Measurements from ENCODE around the gene HNRNPCL4. TPM values are rescaled to one million over a fixed set of nuclear protein-coding genes. Genes with fewer than 3 reads are reported as not detected.
"Not testable (repeated sequence)": the region's sequence is repeated elsewhere in the genome, so short reads cannot be mapped to it uniquely, and the experiment has no call there.

Gene HNRNPCL4
- total RNA-seq (not detected), polyA plus RNA-seq (not detected)

DNA sequence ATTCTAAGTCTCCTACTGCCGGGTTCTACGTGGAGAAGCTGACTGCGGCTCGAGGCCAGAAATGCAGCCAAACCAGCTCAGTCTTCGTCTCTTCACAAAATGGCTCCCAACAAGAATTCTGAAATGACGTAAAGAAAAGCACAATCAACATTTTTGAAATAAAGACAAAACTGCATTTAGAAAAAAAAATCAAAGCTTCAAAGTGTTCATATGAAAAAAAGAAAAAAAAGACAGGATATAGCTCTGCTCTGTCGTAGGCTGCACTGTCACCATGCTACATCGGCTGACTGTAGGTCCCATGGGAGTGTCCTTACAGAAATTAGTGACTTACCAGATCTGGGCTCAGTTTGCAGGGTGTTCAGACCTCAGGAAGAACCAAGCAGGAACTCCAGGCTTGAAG is at the start of gene HNRNPCL4:
Gene HNRNPCL4, minus strand, starts transcription at position 101 of the 400 bp plus-strand sequence. CDS start 164 bp downstream, outside the sequence.
- H3K9me3 Mint-ChIP-seq; H3K27ac ChIP-seq (ENCODE audit: insufficient read depth, low read length, poor library complexity, severe bottlenecking); H3K27ac Mint-ChIP-seq; H3K4me3 Mint-ChIP-seq; H3K9me3 ChIP-seq (ENCODE audit: control insufficient read depth in 2 of 2, low read length in 2 of 2); DNase-seq; H3K27me3 Mint-ChIP-seq; H3K27me3 ChIP-seq (ENCODE audit: control insufficient read depth, insufficient read depth, low read length); ATAC-seq (ENCODE audit: low read depth in 2 of 2); H3K4me1 ChIP-seq (ENCODE audit: control insufficient read depth, insufficient read depth, low read length, poor library complexity, severe bottlenecking); H3K4me1 Mint-ChIP-seq; H3K4me3 ChIP-seq (ENCODE audit: low read depth, low read length); H3K36me3 ChIP-seq (ENCODE audit: control insufficient read depth, insufficient read depth, low read length); H3K36me3 Mint-ChIP-seq: not testable (repeated sequence)

GRCh38 chr1:13208712-13209111 is 43.3 kb upstream of the HNRNPCL4 start:
- not testable (repeated sequence) for H3K27me3 Mint-ChIP-seq; H3K9me3 ChIP-seq (ENCODE audit: control insufficient read depth in 2 of 2, low read length in 2 of 2); H3K4me1 ChIP-seq (ENCODE audit: control insufficient read depth, insufficient read depth, low read length, poor library complexity, severe bottlenecking); H3K9me3 Mint-ChIP-seq; H3K36me3 Mint-ChIP-seq; H3K27ac Mint-ChIP-seq; H3K4me3 Mint-ChIP-seq; H3K27me3 ChIP-seq (ENCODE audit: control insufficient read depth, insufficient read depth, low read length); H3K27ac ChIP-seq (ENCODE audit: insufficient read depth, low read length, poor library complexity, severe bottlenecking); H3K4me1 Mint-ChIP-seq; H3K36me3 ChIP-seq (ENCODE audit: control insufficient read depth, insufficient read depth, low read length); ATAC-seq (ENCODE audit: low read depth in 2 of 2); DNase-seq; H3K4me3 ChIP-seq (ENCODE audit: low read depth, low read length)

DNA sequence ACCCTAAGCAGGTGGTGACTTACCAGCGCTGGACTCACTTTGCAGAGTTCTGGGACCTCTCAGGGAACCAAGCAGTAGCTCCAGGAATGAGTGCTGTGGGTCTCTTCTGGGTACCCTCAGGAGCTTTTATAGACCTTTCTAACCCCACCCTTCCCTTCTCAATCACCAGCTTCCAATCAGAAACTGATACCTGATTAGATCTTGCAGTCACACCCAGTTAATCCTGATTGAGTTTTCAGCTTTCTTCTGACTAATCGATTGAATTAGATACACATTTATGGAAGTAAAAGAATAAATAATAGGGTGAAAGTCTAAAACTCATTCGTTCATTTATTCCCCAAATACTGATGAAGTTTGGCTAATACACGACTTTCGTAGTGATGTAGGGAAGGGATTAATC is 35.9 kb upstream of the HNRNPCL4 start, which contains the start of gene PRAMEF13:
Gene PRAMEF13, minus strand, starts transcription at position 101 of the 400 bp plus-strand sequence. CDS start 1,820 bp downstream, outside the sequence.
- not testable (repeated sequence) for H3K4me1 Mint-ChIP-seq

GRCh38 chr1:13171548-13171947 is 6.1 kb upstream of the HNRNPCL4 start, which contains the start of gene PRAMEF9:
Gene PRAMEF9, plus strand, starts transcription at chr1:13171848. Its CDS starts 3,433 bp downstream, at chr1:13175281.
- DNase-seq; H3K27ac Mint-ChIP-seq; H3K4me3 Mint-ChIP-seq; H3K4me1 Mint-ChIP-seq; H3K27ac ChIP-seq (ENCODE audit: insufficient read depth, low read length, poor library complexity, severe bottlenecking); H3K4me3 ChIP-seq (ENCODE audit: low read depth, low read length); H3K36me3 ChIP-seq (ENCODE audit: control insufficient read depth, insufficient read depth, low read length); H3K27me3 Mint-ChIP-seq; H3K4me1 ChIP-seq (ENCODE audit: control insufficient read depth, insufficient read depth, low read length, poor library complexity, severe bottlenecking); H3K36me3 Mint-ChIP-seq; ATAC-seq (ENCODE audit: low read depth in 2 of 2); H3K9me3 Mint-ChIP-seq; H3K9me3 ChIP-seq (ENCODE audit: control insufficient read depth in 2 of 2, low read length in 2 of 2); H3K27me3 ChIP-seq (ENCODE audit: control insufficient read depth, insufficient read depth, low read length): not testable (repeated sequence)

More for the DNA sequence above, 35.9 kb upstream of the HNRNPCL4 start, which contains the start of gene PRAMEF13:
- not testable (repeated sequence) for H3K4me3 Mint-ChIP-seq; H3K4me3 ChIP-seq (ENCODE audit: low read depth, low read length); H3K27me3 Mint-ChIP-seq; H3K9me3 Mint-ChIP-seq; H3K27ac ChIP-seq (ENCODE audit: insufficient read depth, low read length, poor library complexity, severe bottlenecking); H3K27me3 ChIP-seq (ENCODE audit: control insufficient read depth, insufficient read depth, low read length); H3K27ac Mint-ChIP-seq; H3K9me3 ChIP-seq (ENCODE audit: control insufficient read depth in 2 of 2, low read length in 2 of 2); H3K36me3 ChIP-seq (ENCODE audit: control insufficient read depth, insufficient read depth, low read length); H3K36me3 Mint-ChIP-seq; ATAC-seq (ENCODE audit: low read depth in 2 of 2); H3K4me1 ChIP-seq (ENCODE audit: control insufficient read depth, insufficient read depth, low read length, poor library complexity, severe bottlenecking); DNase-seq

- not testable (repeated sequence) for H3K36me3 Mint-ChIP-seq; H3K4me3 Mint-ChIP-seq; H3K27me3 Mint-ChIP-seq; DNase-seq; H3K4me1 ChIP-seq (ENCODE audit: control insufficient read depth, insufficient read depth, low read length, poor library complexity, severe bottlenecking); H3K9me3 ChIP-seq (ENCODE audit: control insufficient read depth in 2 of 2, low read length in 2 of 2); ATAC-seq (ENCODE audit: low read depth in 2 of 2); H3K27me3 ChIP-seq (ENCODE audit: control insufficient read depth, insufficient read depth, low read length); H3K27ac Mint-ChIP-seq; H3K4me1 Mint-ChIP-seq; H3K4me3 ChIP-seq (ENCODE audit: low read depth, low read length); H3K27ac ChIP-seq (ENCODE audit: insufficient read depth, low read length, poor library complexity, severe bottlenecking); H3K36me3 ChIP-seq (ENCODE audit: control insufficient read depth, insufficient read depth, low read length); H3K9me3 Mint-ChIP-seq
These were observed 9.5 kb downstream of the HNRNPCL4 start, which contains the start of gene PRAMEF26 for GRCh38 chr1:13155909-13156308. Gene PRAMEF26, minus strand, starts transcription at chr1:13156009. Its CDS starts 2,914 bp downstream, at chr1:13153095.

GRCh38 chr1:13116754-13117153 is 48.7 kb downstream of the HNRNPCL4 start, which contains the start of gene HNRNPCL2:
Gene HNRNPCL2, minus strand, starts transcription at chr1:13116854. Its CDS starts 454 bp downstream, at chr1:13116400.
- not testable (repeated sequence) for H3K4me1 ChIP-seq (ENCODE audit: control insufficient read depth, insufficient read depth, low read length, poor library complexity, severe bottlenecking); H3K4me1 Mint-ChIP-seq; H3K9me3 Mint-ChIP-seq; H3K36me3 Mint-ChIP-seq; H3K4me3 Mint-ChIP-seq; H3K27ac ChIP-seq (ENCODE audit: insufficient read depth, low read length, poor library complexity, severe bottlenecking); H3K27me3 Mint-ChIP-seq; DNase-seq; H3K9me3 ChIP-seq (ENCODE audit: control insufficient read depth in 2 of 2, low read length in 2 of 2); H3K27ac Mint-ChIP-seq; H3K4me3 ChIP-seq (ENCODE audit: low read depth, low read length); H3K36me3 ChIP-seq (ENCODE audit: control insufficient read depth, insufficient read depth, low read length); H3K27me3 ChIP-seq (ENCODE audit: control insufficient read depth, insufficient read depth, low read length); ATAC-seq (ENCODE audit: low read depth in 2 of 2)

Other genes with a start within 250 kb of the HNRNPCL4 start
- not detected for gene PRAMEF7, start 249.0 kb downstream of the HNRNPCL4 start, total RNA-seq
- gene PRAMEF7, start 249.0 kb downstream of the HNRNPCL4 start, polyA plus RNA-seq, result not detected
- not detected for gene PRAMEF6, start 218.1 kb downstream of the HNRNPCL4 start, total RNA-seq
- not detected for gene PRAMEF6, start 218.1 kb downstream of the HNRNPCL4 start, polyA plus RNA-seq
- gene PRAMEF27, start 109.1 kb downstream of the HNRNPCL4 start, total RNA-seq, result not detected
- not detected for gene PRAMEF27, start 109.1 kb downstream of the HNRNPCL4 start, polyA plus RNA-seq
- gene HNRNPCL3, start 104.9 kb downstream of the HNRNPCL4 start, total RNA-seq, result not detected
- not detected for gene HNRNPCL3, start 104.9 kb downstream of the HNRNPCL4 start, polyA plus RNA-seq
- gene PRAMEF25, start 94.9 kb downstream of the HNRNPCL4 start, total RNA-seq, result not detected
- gene PRAMEF25, start 94.9 kb downstream of the HNRNPCL4 start, polyA plus RNA-seq, result not detected
- gene HNRNPCL2, start 48.8 kb downstream of the HNRNPCL4 start, total RNA-seq, result not detected
- not detected for gene HNRNPCL2, start 48.8 kb downstream of the HNRNPCL4 start, polyA plus RNA-seq
- gene PRAMEF26, start 9.6 kb downstream of the HNRNPCL4 start, total RNA-seq, result not detected
- not detected for gene PRAMEF26, start 9.6 kb downstream of the HNRNPCL4 start, polyA plus RNA-seq
- not detected for gene PRAMEF9, start 6.2 kb upstream of the HNRNPCL4 start, total RNA-seq
- gene PRAMEF9, start 6.2 kb upstream of the HNRNPCL4 start, polyA plus RNA-seq, result not detected
- not detected for gene PRAMEF13, start 35.8 kb upstream of the HNRNPCL4 start, total RNA-seq
- gene PRAMEF13, start 35.8 kb upstream of the HNRNPCL4 start, polyA plus RNA-seq, result not detected
- gene PRAMEF18, start 60.5 kb upstream of the HNRNPCL4 start, total RNA-seq, result not detected
- gene PRAMEF18, start 60.5 kb upstream of the HNRNPCL4 start, polyA plus RNA-seq, result not detected
- not detected for gene PRAMEF5, start 88.6 kb upstream of the HNRNPCL4 start, total RNA-seq
- gene PRAMEF5, start 88.6 kb upstream of the HNRNPCL4 start, polyA plus RNA-seq, result not detected
- not detected for gene PRAMEF8, start 119.5 kb upstream of the HNRNPCL4 start, total RNA-seq
- not detected for gene PRAMEF8, start 119.5 kb upstream of the HNRNPCL4 start, polyA plus RNA-seq
- gene PRAMEF33, start 137.9 kb upstream of the HNRNPCL4 start, total RNA-seq, result not detected
- not detected for gene PRAMEF33, start 137.9 kb upstream of the HNRNPCL4 start, polyA plus RNA-seq
- gene PRAMEF15, start 149.9 kb upstream of the HNRNPCL4 start, total RNA-seq, result not detected
- gene PRAMEF15, start 149.9 kb upstream of the HNRNPCL4 start, polyA plus RNA-seq, result not detected
- not detected for gene PRAMEF14, start 181.5 kb upstream of the HNRNPCL4 start, total RNA-seq
- gene PRAMEF14, start 181.5 kb upstream of the HNRNPCL4 start, polyA plus RNA-seq, result not detected
- not detected for gene PRAMEF19, start 206.3 kb upstream of the HNRNPCL4 start, total RNA-seq
- not detected for gene PRAMEF19, start 206.3 kb upstream of the HNRNPCL4 start, polyA plus RNA-seq
- gene PRAMEF17, start 224.0 kb upstream of the HNRNPCL4 start, total RNA-seq, result not detected
- gene PRAMEF17, start 224.0 kb upstream of the HNRNPCL4 start, polyA plus RNA-seq, result not detected
- not detected for gene PRAMEF20, start 244.8 kb upstream of the HNRNPCL4 start, total RNA-seq
- not detected for gene PRAMEF20, start 244.8 kb upstream of the HNRNPCL4 start, polyA plus RNA-seq

All from CD4-positive, CD25-positive, alpha-beta regulatory T cell (primary cell).